NT2/D1 (cell line): ENCODE data around the gene ITGA3.

Source experiments
- YY1 ChIP-seq: IDR thresholded peaks from 2 replicates; pipeline ENCODE4 v1.6.1; 2011; ENCODE audit not compliant: insufficient read length, insufficient read depth
- ZNF274 ChIP-seq: IDR thresholded peaks from 2 replicates; pipeline ENCODE4 v1.6.1; 2011; ENCODE audit warnings: mild to moderate bottlenecking, low read depth, low read length

- no peak for TF ChIP-seq ZNF274
- TF ChIP-seq YY1, result no peak
These were observed 34.1 kb upstream of the ITGA3 start for GRCh38 chr17:50021681-50022370.
